HepG2 (cell line): ENCODE measurements around the gene ACSL5. TPM values are rescaled to one million over a fixed set of nuclear protein-coding genes. Genes with fewer than 3 reads are reported as not detected.

Experiments used
- HOXA5 ChIP-seq: sonication (generic); formaldehyde crosslinking; IDR thresholded peaks from 2 replicates; pipeline ENCODE4 v1.4.0; 2020; ENCODE audit warnings: missing genetic modification reagents
- HOXD1 ChIP-seq: sonication (generic); formaldehyde crosslinking; IDR thresholded peaks from 2 replicates; pipeline ENCODE4 v1.5.0; 2020; ENCODE audit warnings: missing genetic modification reagents
- ISL2 ChIP-seq: sonication (generic); formaldehyde crosslinking; IDR thresholded peaks from 2 replicates; pipeline ENCODE4 v1.5.0; 2020; ENCODE audit warnings: missing genetic modification reagents
- MIER2 ChIP-seq: IDR thresholded peaks from 2 replicates; pipeline ENCODE4 v1.6.1; 2016; ENCODE audit warnings: missing biosample characterization, missing genetic modification reagents
- MTA1 ChIP-seq: sonication (generic); formaldehyde crosslinking; IDR thresholded peaks from 2 replicates; pipeline ENCODE4 v1.4.0; 2020; ENCODE audit warnings: missing genetic modification reagents, mild to moderate bottlenecking, borderline replicate concordance
- NFIB ChIP-seq: sonication (generic); formaldehyde crosslinking; IDR thresholded peaks from 2 replicates; pipeline ENCODE4 v1.9.0; 2021; ENCODE audit warnings: missing genetic modification reagents, mild to moderate bottlenecking, borderline replicate concordance
- NFKBIZ ChIP-seq: IDR thresholded peaks from 2 replicates; pipeline ENCODE4 v1.6.1; 2018; ENCODE audit warnings: missing genetic modification reagents, missing compliant biosample characterization
- PCBP1 ChIP-seq: fragments of 200-400 bp; formaldehyde crosslinking; IDR thresholded peaks from 2 replicates; pipeline ENCODE4 v1.6.1; 2017; ENCODE audit warnings: mild to moderate bottlenecking, low read depth, low read length, borderline replicate concordance
- RBM22 ChIP-seq: fragments of 200-400 bp; formaldehyde crosslinking; optimal IDR thresholded peaks from 2 replicates; pipeline ENCODE3; 2017; ENCODE audit warnings: mild to moderate bottlenecking, low read length, moderate library complexity
- SNRNP70 ChIP-seq: fragments of 200-400 bp; formaldehyde crosslinking; IDR thresholded peaks from 2 replicates; pipeline ENCODE4 v1.6.1; 2017; ENCODE audit warnings: mild to moderate bottlenecking, low read depth, low read length, moderate library complexity
- SOX13 ChIP-seq, 3 experiments: fragments of 450-650 bp in 1 of 3; sonication (generic) in 1 of 3; formaldehyde crosslinking in 1 of 3; IDR thresholded peaks in 2 of 3; conservative IDR thresholded peaks in 1 of 3; 2 replicates each; pipeline versions ENCODE4 v1.5.0 to v1.6.1; 2016 to 2020; ENCODE audit warnings: antibody characterized with exemption in 1 of 3, mild to moderate bottlenecking in 1 of 3, missing compliant biosample characterization in 1 of 3, missing genetic modification reagents in 1 of 3, moderate library complexity in 1 of 3
- TEAD3 ChIP-seq: optimal IDR thresholded peaks from 2 replicates; pipeline ENCODE3; 2016; ENCODE audit warnings: borderline replicate concordance
- ZBTB34 ChIP-seq: sonication (generic); formaldehyde crosslinking; IDR thresholded peaks from 2 replicates; pipeline ENCODE4 v1.8.0; 2022; ENCODE audit warnings: mild to moderate bottlenecking, missing genetic modification reagents
- ZFYVE20 ChIP-seq: sonication (generic); formaldehyde crosslinking; IDR thresholded peaks from 2 replicates; pipeline ENCODE4 v1.8.0; 2023; ENCODE audit warnings: low read depth, mild to moderate bottlenecking, moderate library complexity, missing genetic modification reagents, borderline replicate concordance
- ZKSCAN1 ChIP-seq: fragments of 150-350 bp; IDR thresholded peaks from 2 replicates; pipeline ENCODE4 v1.6.1; 2014; ENCODE audit warnings: low read length
- ZNF138 ChIP-seq: sonication (generic); formaldehyde crosslinking; IDR thresholded peaks from 2 replicates; pipeline ENCODE4 v1.5.0; 2020; ENCODE audit warnings: mild to moderate bottlenecking, low read depth, missing genetic modification reagents
- ZNF280D ChIP-seq: sonication (generic); formaldehyde crosslinking; IDR thresholded peaks from 2 replicates; pipeline ENCODE4 v1.5.1; 2020; ENCODE audit warnings: mild to moderate bottlenecking, missing genetic modification reagents
- polyA plus RNA-seq, 8 experiments: library from polyadenylated mRNA; depleted of rRNA in 3 of 8; stranded (reverse) in 7 of 8; unstranded in 1 of 8; fragments of >200 nt; fragmentation: Illumina TruSeq in 4 of 8; extraction: Trizol in 4 of 8; gene quantifications; 2 replicates each; pipeline versions ENCODE4 v1.2.1 to v1.2.3, GENCODE V29; 2011 to 2016; ENCODE audit warnings: low read depth in 4 of 8, missing spikeins in 1 of 8, mixed read lengths in 1 of 8; ENCODE audit not compliant: insufficient read depth in 1 of 8
- total RNA-seq, 5 experiments: library from RNA; depleted of rRNA; stranded (reverse); fragments of >200 nt; fragmentation: Illumina TruSeq; extraction: Trizol; gene quantifications; 2 replicates each; pipeline ENCODE4 v1.2.3, GENCODE V29; 2016; ENCODE audit warnings: low read depth in 1 of 5
- TF ChIP-seq, protein P1 (sequence below): IDR thresholded peaks from 2 replicates; pipeline ENCODE4 v1.6.1; 2018; ENCODE audit warnings: missing genetic modification reagents, mild to moderate bottlenecking, missing compliant biosample characterization
- TF ChIP-seq, protein P2 (sequence below): sonication (generic); formaldehyde crosslinking; IDR thresholded peaks from 2 replicates; pipeline ENCODE4 v1.4.0; 2020; ENCODE audit warnings: low read depth, mild to moderate bottlenecking, missing genetic modification reagents
- TF ChIP-seq, protein P3 (sequence below): sonication (generic); formaldehyde crosslinking; IDR thresholded peaks from 2 replicates; pipeline ENCODE4 v1.4.0; 2020; ENCODE audit warnings: missing genetic modification reagents

ACSL5 gene
- total and polyA plus RNA-seq, 2 of the 13 experiments (the other 11 are each of a cell fraction or from before 2014, with no cell fraction given), result 56.4 to 82.5 TPM

DNA sequence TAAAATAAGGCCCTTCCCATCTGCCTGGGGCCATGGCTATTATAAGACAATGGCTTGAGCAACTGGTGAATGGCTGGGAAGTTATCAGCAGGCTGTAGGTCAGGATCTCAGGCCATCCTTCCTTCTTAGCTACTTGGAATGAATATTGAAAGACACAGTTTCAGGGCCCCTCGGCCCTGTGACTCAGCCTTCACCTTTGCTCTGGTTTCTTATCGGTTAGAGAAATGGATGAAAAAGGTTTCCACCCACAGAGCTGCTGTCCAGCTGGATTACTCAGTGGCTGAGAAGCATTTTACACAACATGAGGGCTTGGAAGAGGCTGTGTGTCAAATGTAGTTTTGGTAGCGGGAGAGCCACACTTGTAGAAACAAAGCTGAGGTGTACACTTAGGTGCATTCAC lies 9.4 kb downstream of the ACSL5 start (continued):
- no peak for TF ChIP-seq ZNF280D (CRISPR knock-in tag)
- TF ChIP-seq ZKSCAN1, result no peak
- peak; percentile 47; the same call in 1 of the 2 replicates for TF ChIP-seq ISL2 (CRISPR knock-in tag)
- TF ChIP-seq NFKBIZ (CRISPR knock-in tag), result no peak
- TF ChIP-seq SNRNP70, result no peak
- TF ChIP-seq SOX13 (IDR thresholded peaks at IDR 0.05), result no peak
- TF ChIP-seq SOX13 (CRISPR knock-in tag; conservative IDR thresholded peaks at IDR 0.05 in 1 of 2, IDR thresholded peaks at IDR 0.05 in 1 of 2), result peak in 1 of 2 experiments; percentile 26; a peak in 2 of 4 replicates
- TF ChIP-seq HOXA5 (CRISPR knock-in tag), result no peak
- TF ChIP-seq, protein P1, sequence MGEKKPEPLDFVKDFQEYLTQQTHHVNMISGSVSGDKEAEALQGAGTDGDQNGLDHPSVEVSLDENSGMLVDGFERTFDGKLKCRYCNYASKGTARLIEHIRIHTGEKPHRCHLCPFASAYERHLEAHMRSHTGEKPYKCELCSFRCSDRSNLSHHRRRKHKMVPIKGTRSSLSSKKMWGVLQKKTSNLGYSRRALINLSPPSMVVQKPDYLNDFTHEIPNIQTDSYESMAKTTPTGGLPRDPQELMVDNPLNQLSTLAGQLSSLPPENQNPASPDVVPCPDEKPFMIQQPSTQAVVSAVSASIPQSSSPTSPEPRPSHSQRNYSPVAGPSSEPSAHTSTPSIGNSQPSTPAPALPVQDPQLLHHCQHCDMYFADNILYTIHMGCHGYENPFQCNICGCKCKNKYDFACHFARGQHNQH (CRISPR knock-in tag), result peak; percentile 48; the same call in 1 of the 2 replicates
- TF ChIP-seq, protein P2, sequence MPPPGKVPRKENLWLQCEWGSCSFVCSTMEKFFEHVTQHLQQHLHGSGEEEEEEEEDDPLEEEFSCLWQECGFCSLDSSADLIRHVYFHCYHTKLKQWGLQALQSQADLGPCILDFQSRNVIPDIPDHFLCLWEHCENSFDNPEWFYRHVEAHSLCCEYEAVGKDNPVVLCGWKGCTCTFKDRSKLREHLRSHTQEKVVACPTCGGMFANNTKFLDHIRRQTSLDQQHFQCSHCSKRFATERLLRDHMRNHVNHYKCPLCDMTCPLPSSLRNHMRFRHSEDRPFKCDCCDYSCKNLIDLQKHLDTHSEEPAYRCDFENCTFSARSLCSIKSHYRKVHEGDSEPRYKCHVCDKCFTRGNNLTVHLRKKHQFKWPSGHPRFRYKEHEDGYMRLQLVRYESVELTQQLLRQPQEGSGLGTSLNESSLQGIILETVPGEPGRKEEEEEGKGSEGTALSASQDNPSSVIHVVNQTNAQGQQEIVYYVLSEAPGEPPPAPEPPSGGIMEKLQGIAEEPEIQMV, result no peak
- TF ChIP-seq ZNF138, result no peak
- no peak for TF ChIP-seq MTA1 (CRISPR knock-in tag)
- TF ChIP-seq PCBP1, result no peak
- TF ChIP-seq MIER2, result no peak
- no peak for TF ChIP-seq TEAD3
- TF ChIP-seq, protein P3, sequence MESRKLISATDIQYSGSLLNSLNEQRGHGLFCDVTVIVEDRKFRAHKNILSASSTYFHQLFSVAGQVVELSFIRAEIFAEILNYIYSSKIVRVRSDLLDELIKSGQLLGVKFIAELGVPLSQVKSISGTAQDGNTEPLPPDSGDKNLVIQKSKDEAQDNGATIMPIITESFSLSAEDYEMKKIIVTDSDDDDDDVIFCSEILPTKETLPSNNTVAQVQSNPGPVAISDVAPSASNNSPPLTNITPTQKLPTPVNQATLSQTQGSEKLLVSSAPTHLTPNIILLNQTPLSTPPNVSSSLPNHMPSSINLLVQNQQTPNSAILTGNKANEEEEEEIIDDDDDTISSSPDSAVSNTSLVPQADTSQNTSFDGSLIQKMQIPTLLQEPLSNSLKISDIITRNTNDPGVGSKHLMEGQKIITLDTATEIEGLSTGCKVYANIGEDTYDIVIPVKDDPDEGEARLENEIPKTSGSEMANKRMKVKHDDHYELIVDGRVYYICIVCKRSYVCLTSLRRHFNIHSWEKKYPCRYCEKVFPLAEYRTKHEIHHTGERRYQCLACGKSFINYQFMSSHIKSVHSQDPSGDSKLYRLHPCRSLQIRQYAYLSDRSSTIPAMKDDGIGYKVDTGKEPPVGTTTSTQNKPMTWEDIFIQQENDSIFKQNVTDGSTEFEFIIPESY (CRISPR knock-in tag), result peak; percentile 61; the same call in 1 of the 2 replicates
- TF ChIP-seq NFIB (CRISPR knock-in tag), result no peak
- peak; percentile 66 for TF ChIP-seq RBM22
- no peak for TF ChIP-seq ZFYVE20 (CRISPR knock-in tag)
- TF ChIP-seq ZBTB34 (CRISPR knock-in tag), result no peak
- no peak for TF ChIP-seq HOXD1 (CRISPR knock-in tag)
